ENCODE data around the gene WHRN. TPM values are rescaled to one million over a fixed set of nuclear protein-coding genes. Genes with fewer than 3 reads are reported as not detected.
A peak's percentile ranks its signal among the peaks of the same experiment; 100 is the strongest.

Gene WHRN
- total RNA-seq, 1 donor from 2014 or later, result 6.9 TPM

- peaks cover 12% of the 10 kb centered on the region for H3K4me1 Mint-ChIP-seq (ENCODE audit: low read depth)
- TF ChIP-seq CTCF (IDR thresholded peaks at IDR 0.05), result no peak
- DNase-seq (ENCODE audit: low spot score), result no peak
- H3K27ac Mint-ChIP-seq (ENCODE audit: unreplicated experiment), result no peak overlapping the region
- H3K9me3 Mint-ChIP-seq (ENCODE audit: low read depth), result no peaks in the 10 kb centered on the region
- H3K27me3 Mint-ChIP-seq (ENCODE audit: low read depth), result no peaks in the 10 kb centered on the region
- peaks cover 38% of the 10 kb centered on the region for H3K36me3 Mint-ChIP-seq (ENCODE audit: low read depth)
- no peak overlapping the region for H3K4me3 Mint-ChIP-seq (ENCODE audit: unreplicated experiment)
These were observed 132.3 kb downstream of the WHRN start for GRCh38 chr9:114372921-114373448.

DNA sequence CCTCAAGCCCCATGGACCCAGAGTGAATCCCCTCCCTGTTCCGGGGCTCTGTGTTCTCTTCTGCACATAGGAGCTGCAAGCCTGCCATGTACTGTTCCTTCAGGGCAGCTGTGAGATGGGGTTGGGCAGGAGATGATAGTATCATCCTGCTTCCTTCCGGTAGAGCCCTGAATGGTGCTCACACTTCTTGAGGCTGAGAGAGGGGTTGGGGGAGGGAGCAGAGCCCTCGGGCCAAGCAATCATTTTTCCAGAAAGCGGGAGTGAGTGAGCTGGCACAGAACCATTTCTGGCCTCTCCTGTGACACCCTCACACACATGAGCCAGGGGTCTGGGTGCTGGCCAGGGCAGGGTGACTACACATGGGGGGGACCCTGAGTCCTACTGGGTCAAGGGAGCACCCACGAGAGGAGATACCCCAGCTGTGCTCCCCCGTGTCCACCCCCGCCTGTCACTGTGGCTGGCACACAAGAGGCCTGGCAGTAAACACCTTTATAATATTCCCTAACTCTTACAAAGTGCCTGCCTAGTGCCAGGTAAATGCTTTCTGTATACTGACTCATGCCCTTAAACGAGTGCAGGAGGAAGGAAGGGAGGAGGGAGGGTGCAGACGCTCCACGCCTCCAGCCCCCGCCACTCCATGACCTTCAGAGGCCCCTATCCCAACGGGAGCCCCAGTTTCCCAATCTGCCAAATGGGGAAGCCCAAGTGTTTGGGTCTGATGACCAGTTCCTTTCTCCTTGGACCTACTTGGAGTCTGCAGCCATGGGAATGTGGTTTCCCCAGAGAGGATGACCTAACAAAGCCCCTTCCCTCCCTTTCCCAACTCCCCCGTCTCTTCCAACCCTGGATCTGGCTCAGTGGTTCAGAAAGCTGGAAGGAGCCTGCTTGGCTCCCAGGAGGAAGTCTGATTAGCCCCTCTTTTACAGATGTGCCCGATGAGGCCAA, 133.0 kb downstream of the WHRN start:
- DNase-seq (ENCODE audit: low spot score), result no peak
- Mint-ChIP-seq H3K4me3 (ENCODE audit: unreplicated experiment) (no peak overlapping the region), H3K9me3 (ENCODE audit: low read depth) (no peaks in the 10 kb centered on the region), H3K27ac (ENCODE audit: unreplicated experiment) (peak overlapping the region; percentile 32), H3K4me1 (ENCODE audit: low read depth) (peaks cover 20% of the 10 kb centered on the region), H3K36me3 (ENCODE audit: low read depth) (peaks cover 33% of the 10 kb centered on the region), H3K27me3 (ENCODE audit: low read depth) (no peaks in the 10 kb centered on the region)
- TF ChIP-seq CTCF (IDR thresholded peaks at IDR 0.05), result no peak

- H3K36me3 Mint-ChIP-seq (ENCODE audit: low read depth), result peaks cover 29% of the 10 kb centered on the region
- no peak for TF ChIP-seq CTCF (IDR thresholded peaks at IDR 0.05)
- H3K4me3 Mint-ChIP-seq (ENCODE audit: unreplicated experiment), result no peak overlapping the region
- H3K4me1 Mint-ChIP-seq (ENCODE audit: low read depth), result peaks cover 28% of the 10 kb centered on the region
- no peaks in the 10 kb centered on the region for H3K9me3 Mint-ChIP-seq (ENCODE audit: low read depth)
- no peaks in the 10 kb centered on the region for H3K27me3 Mint-ChIP-seq (ENCODE audit: low read depth)
- DNase-seq (ENCODE audit: low spot score), result peak; percentile 54
- no peak overlapping the region for H3K27ac Mint-ChIP-seq (ENCODE audit: unreplicated experiment)
These were observed 133.8 kb downstream of the WHRN start for GRCh38 chr9:114371343-114371944.

DNA sequence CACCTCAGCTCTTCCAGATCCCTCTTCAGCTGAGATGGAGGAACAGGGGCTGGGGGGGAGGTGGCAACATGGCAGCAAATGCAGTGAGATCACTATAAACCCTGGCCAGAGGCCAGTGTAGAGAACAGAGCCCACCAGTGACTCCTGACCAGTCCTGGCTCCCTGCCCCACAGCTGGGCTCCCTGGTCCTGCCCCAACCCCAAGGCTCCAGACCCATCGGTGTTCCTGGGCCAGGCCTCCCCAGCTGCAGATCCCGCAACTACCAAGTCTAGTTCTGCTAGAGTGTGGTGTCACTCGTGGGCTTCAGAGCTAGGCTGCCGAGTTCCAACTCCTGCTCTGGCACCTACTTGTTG, 134.3 kb downstream of the WHRN start:
- no peak overlapping the region for H3K4me3 Mint-ChIP-seq (ENCODE audit: unreplicated experiment)
- H3K36me3 Mint-ChIP-seq (ENCODE audit: low read depth), result peaks cover 29% of the 10 kb centered on the region
- TF ChIP-seq CTCF (IDR thresholded peaks at IDR 0.05), result no peak
- peaks cover 33% of the 10 kb centered on the region for H3K4me1 Mint-ChIP-seq (ENCODE audit: low read depth)
- no peaks in the 10 kb centered on the region for H3K27me3 Mint-ChIP-seq (ENCODE audit: low read depth)
- DNase-seq (ENCODE audit: low spot score), result peak; percentile 77
- H3K9me3 Mint-ChIP-seq (ENCODE audit: low read depth), result no peaks in the 10 kb centered on the region
- H3K27ac Mint-ChIP-seq (ENCODE audit: unreplicated experiment), result peak overlapping the region; percentile 49

DNA sequence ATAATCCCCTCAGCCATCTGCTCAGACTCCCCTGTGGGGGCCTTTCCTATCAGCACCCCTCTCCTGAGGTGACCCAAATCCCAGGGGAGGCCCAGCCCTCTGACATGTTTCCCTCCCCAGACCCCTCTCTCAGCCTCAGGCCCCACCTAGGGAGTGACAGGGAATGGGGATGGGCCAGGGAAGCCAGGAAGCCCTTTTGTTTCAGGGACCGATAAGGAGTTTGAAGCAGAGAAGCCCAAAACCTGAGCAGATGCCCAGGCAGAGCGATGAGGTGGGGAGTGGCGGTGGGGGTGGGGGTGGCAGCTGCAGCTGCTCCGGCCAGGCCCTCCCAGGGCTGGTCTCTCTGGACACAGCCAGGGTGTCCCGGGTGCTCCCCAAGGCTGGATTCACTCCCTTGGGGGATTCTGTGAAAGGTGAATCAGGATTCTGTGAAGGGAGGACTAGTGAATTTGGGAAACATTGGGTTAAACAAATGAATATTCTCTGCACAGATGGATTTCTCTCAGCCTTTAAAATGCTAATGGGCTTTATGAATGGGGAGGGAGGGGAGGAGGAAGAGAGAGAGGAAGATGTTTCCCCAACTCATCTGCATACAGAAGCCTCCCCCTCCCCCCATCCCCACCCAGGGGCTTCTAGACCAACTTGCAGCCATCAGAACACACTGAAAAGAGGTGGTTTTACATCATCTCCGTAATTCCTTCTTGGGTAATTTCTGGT, 134.9 kb downstream of the WHRN start:
- Mint-ChIP-seq H3K4me1 (ENCODE audit: low read depth) (peaks cover 37% of the 10 kb centered on the region), H3K4me3 (ENCODE audit: unreplicated experiment) (no peak overlapping the region)

More for the DNA sequence above, 134.9 kb downstream of the WHRN start:
- Mint-ChIP-seq H3K9me3 (ENCODE audit: low read depth) (no peaks in the 10 kb centered on the region), H3K27me3 (ENCODE audit: low read depth) (no peaks in the 10 kb centered on the region), H3K36me3 (ENCODE audit: low read depth) (peaks cover 29% of the 10 kb centered on the region), H3K27ac (ENCODE audit: unreplicated experiment) (peak overlapping the region; percentile 49)
- DNase-seq (ENCODE audit: low spot score), result peak; percentile 40
- TF ChIP-seq CTCF (IDR thresholded peaks at IDR 0.05), result no peak
